ENCODE measurements around the gene HOXD13. TPM values are rescaled to one million over a fixed set of nuclear protein-coding genes. Genes with fewer than 3 reads are reported as not detected.

Gene HOXD13
- polyA plus RNA-seq, 1 donor from 2014 or later: not detected

DNA sequence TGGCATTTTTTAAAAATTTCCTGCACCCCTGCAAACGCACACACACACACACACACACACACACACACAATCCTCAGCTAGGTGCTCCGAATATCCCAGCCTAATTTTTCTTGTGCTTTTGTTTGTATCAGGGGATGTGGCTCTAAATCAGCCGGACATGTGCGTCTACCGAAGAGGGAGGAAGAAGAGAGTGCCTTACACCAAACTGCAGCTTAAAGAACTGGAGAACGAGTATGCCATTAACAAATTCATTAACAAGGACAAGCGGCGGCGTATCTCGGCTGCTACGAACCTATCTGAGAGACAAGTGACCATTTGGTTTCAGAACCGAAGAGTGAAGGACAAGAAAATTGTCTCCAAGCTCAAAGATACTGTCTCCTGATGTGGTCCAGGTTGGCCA lies 1.8 kb downstream of the HOXD13 start:
- Histone ChIP-seq H3K36me3 (ENCODE audit: insufficient read depth, low read length) (no peaks in the 10 kb centered on the region), H3K4me2 (ENCODE audit: low read length) (no peak overlapping the region), H3K27me3 (ENCODE audit: insufficient read depth, low read depth, low read length) (peaks cover 99% of the 10 kb centered on the region), H3K9me3 (ENCODE audit: low read length) (no peaks in the 10 kb centered on the region), H4K20me1 (ENCODE audit: insufficient read depth) (no peaks in the 10 kb centered on the region), H3K27ac (ENCODE audit: low read length) (no peak overlapping the region), H3K9me2 (ENCODE audit: insufficient read depth, low read length) (no peaks in the 10 kb centered on the region), H3K9ac (ENCODE audit: low read length) (no peak overlapping the region), H3K79me2 (replicated peaks; ENCODE audit: insufficient read depth, low read length) (no peaks in the 10 kb centered on the region), H2AFZ (ENCODE audit: low read depth, low read length) (no peak overlapping the region), H3F3A (ENCODE audit: insufficient read depth, low read length, poor library complexity, severe bottlenecking) (no peaks in the 10 kb centered on the region), H3K4me3 (ENCODE audit: low read length) (no peak overlapping the region)
- TF ChIP-seq, protein P1, sequence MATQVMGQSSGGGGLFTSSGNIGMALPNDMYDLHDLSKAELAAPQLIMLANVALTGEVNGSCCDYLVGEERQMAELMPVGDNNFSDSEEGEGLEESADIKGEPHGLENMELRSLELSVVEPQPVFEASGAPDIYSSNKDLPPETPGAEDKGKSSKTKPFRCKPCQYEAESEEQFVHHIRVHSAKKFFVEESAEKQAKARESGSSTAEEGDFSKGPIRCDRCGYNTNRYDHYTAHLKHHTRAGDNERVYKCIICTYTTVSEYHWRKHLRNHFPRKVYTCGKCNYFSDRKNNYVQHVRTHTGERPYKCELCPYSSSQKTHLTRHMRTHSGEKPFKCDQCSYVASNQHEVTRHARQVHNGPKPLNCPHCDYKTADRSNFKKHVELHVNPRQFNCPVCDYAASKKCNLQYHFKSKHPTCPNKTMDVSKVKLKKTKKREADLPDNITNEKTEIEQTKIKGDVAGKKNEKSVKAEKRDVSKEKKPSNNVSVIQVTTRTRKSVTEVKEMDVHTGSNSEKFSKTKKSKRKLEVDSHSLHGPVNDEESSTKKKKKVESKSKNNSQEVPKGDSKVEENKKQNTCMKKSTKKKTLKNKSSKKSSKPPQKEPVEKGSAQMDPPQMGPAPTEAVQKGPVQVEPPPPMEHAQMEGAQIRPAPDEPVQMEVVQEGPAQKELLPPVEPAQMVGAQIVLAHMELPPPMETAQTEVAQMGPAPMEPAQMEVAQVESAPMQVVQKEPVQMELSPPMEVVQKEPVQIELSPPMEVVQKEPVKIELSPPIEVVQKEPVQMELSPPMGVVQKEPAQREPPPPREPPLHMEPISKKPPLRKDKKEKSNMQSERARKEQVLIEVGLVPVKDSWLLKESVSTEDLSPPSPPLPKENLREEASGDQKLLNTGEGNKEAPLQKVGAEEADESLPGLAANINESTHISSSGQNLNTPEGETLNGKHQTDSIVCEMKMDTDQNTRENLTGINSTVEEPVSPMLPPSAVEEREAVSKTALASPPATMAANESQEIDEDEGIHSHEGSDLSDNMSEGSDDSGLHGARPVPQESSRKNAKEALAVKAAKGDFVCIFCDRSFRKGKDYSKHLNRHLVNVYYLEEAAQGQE (IDR thresholded peaks at IDR 0.05; ENCODE audit: borderline replicate concordance): no peak
- TF ChIP-seq TAF1 (IDR thresholded peaks at IDR 0.05; ENCODE audit: low read depth): no peak
- no peak for TF ChIP-seq EP300 (conservative IDR thresholded peaks at IDR 0.05; ENCODE audit: poor library complexity, severe bottlenecking)
- TF ChIP-seq POLR2AphosphoS5 (IDR thresholded peaks at IDR 0.05): no peak
- TF ChIP-seq EZH2 (IDR thresholded peaks at IDR 0.05; ENCODE audit: borderline replicate concordance, insufficient read depth, low read length, poor library complexity, severe bottlenecking): no peak
- TF ChIP-seq SMC3 (conservative IDR thresholded peaks at IDR 0.05; ENCODE audit: poor library complexity): no peak
- TF ChIP-seq, protein P2, sequence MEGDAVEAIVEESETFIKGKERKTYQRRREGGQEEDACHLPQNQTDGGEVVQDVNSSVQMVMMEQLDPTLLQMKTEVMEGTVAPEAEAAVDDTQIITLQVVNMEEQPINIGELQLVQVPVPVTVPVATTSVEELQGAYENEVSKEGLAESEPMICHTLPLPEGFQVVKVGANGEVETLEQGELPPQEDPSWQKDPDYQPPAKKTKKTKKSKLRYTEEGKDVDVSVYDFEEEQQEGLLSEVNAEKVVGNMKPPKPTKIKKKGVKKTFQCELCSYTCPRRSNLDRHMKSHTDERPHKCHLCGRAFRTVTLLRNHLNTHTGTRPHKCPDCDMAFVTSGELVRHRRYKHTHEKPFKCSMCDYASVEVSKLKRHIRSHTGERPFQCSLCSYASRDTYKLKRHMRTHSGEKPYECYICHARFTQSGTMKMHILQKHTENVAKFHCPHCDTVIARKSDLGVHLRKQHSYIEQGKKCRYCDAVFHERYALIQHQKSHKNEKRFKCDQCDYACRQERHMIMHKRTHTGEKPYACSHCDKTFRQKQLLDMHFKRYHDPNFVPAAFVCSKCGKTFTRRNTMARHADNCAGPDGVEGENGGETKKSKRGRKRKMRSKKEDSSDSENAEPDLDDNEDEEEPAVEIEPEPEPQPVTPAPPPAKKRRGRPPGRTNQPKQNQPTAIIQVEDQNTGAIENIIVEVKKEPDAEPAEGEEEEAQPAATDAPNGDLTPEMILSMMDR (IDR thresholded peaks at IDR 0.05; ENCODE audit: poor library complexity, severe bottlenecking): no peak
- no peak for TF ChIP-seq MXI1 (conservative IDR thresholded peaks at IDR 0.05; ENCODE audit: poor library complexity, severe bottlenecking)

DNA sequence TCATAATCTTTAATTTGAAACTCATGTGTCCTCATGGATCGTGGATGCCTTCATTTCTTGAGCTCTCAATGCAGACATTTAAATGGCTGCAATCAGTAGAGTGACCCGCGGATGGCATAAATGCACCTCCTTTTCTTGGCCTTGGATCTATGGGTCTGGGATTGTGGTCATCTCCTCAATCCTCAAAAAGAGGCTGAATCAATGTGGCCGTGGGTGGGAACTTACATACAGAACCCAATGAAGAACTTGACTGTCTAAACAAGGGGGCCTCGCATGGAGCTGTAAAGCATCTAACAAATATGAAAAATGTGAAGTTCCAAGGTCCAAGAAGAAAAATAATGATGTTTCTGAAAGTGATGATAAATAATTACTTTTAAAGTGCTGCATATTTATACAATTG lies 2.9 kb downstream of the HOXD13 start:
- no peak overlapping the region for H3K27ac ChIP-seq (ENCODE audit: low read length)
- H3F3A ChIP-seq (ENCODE audit: insufficient read depth, low read length, poor library complexity, severe bottlenecking): no peaks in the 10 kb centered on the region
- H3K27me3 ChIP-seq (ENCODE audit: insufficient read depth, low read depth, low read length): peaks cover 99% of the 10 kb centered on the region
- no peaks in the 10 kb centered on the region for H3K36me3 ChIP-seq (ENCODE audit: insufficient read depth, low read length)
- H3K9me3 ChIP-seq (ENCODE audit: low read length): peaks cover 4% of the 10 kb centered on the region
- no peak overlapping the region for H3K4me3 ChIP-seq (ENCODE audit: low read length)
- no peak overlapping the region for H3K9ac ChIP-seq (ENCODE audit: low read length)
- TF ChIP-seq SMC3 (conservative IDR thresholded peaks at IDR 0.05; ENCODE audit: poor library complexity) (no peak), EZH2 (IDR thresholded peaks at IDR 0.05; ENCODE audit: borderline replicate concordance, insufficient read depth, low read length, poor library complexity, severe bottlenecking) (no peak), POLR2AphosphoS5 (IDR thresholded peaks at IDR 0.05) (no peak), EP300 (conservative IDR thresholded peaks at IDR 0.05; ENCODE audit: poor library complexity, severe bottlenecking) (no peak), TAF1 (IDR thresholded peaks at IDR 0.05; ENCODE audit: low read depth) (no peak), MXI1 (conservative IDR thresholded peaks at IDR 0.05; ENCODE audit: poor library complexity, severe bottlenecking) (no peak), RAD21 (conservative IDR thresholded peaks at IDR 0.05) (no peak)
- TF ChIP-seq, protein P2 (IDR thresholded peaks at IDR 0.05; ENCODE audit: poor library complexity, severe bottlenecking): no peak
- TF ChIP-seq, protein P1 (IDR thresholded peaks at IDR 0.05; ENCODE audit: borderline replicate concordance): no peak
- H3K9me2 ChIP-seq (ENCODE audit: insufficient read depth, low read length): no peaks in the 10 kb centered on the region
- H2AFZ ChIP-seq (ENCODE audit: low read depth, low read length): no peak overlapping the region
- H3K4me2 ChIP-seq (ENCODE audit: low read length): no peak overlapping the region
- no peaks in the 10 kb centered on the region for H3K79me2 ChIP-seq (replicated peaks; ENCODE audit: insufficient read depth, low read length)
- H4K20me1 ChIP-seq (ENCODE audit: insufficient read depth): no peaks in the 10 kb centered on the region
